IMR-90 (cell line): Measurements from ENCODE around the gene GFM1. TPM values are rescaled to one million over a fixed set of nuclear protein-coding genes. Genes with fewer than 3 reads are reported as not detected.

ENCODE experiments used
- ATAC-seq: fragments of 200-7000 bp; cut with Tn5 transposase; 2 replicates; pipeline ENCODE4 v1.9.1; 2020; ENCODE audit warnings: low read depth, mild to moderate bottlenecking, moderate library complexity
- BruUV-seq: library from RNA; stranded (reverse); fragments of 400-500 nt; replicated peaks from 2 replicates; lab custom pipeline; 2021; lab: Mats Ljungman, UMichigan
- CTCF ChIA-PET: fragments of 300-600 bp; formaldehyde crosslinking; extraction: SDS; loops from one replicate; lab custom pipeline; 2021; ENCODE audit warnings: antibody characterized with exemption; lab: Yijun Ruan, JAX
- POLR2A ChIA-PET: fragments of 300-600 bp; sonication (Branson Sonifier 250); formaldehyde crosslinking; loops from one replicate; lab custom pipeline; 2022; ENCODE audit warnings: antibody characterized with exemption; ENCODE audit not compliant: unreplicated experiment; lab: Charles Lee
- DNase-seq: peaks from one replicate; pipeline ENCODE4 v3.0.0; 2013
- H2AFZ ChIP-seq: replicated peaks from 2 replicates; pipeline ENCODE3; 2013; ENCODE audit warnings: low read length, mild to moderate bottlenecking; ENCODE audit not compliant: poor library complexity
- H2AK5ac ChIP-seq: 2 replicates; pipeline ENCODE4 v1.6.1; 2013; ENCODE audit warnings: low read depth, low read length, inconsistent platforms
- H2AK9ac ChIP-seq: replicated peaks from 2 replicates; pipeline ENCODE3; 2013; ENCODE audit warnings: mild to moderate bottlenecking, low read depth, low read length, moderate library complexity; ENCODE audit not compliant: poor library complexity
- H2BK120ac ChIP-seq: 2 replicates; pipeline ENCODE4 v1.6.1; 2013; ENCODE audit warnings: low read depth, low read length, inconsistent platforms
- H2BK15ac ChIP-seq: 3 replicates; pipeline ENCODE4 v1.6.1; 2013; ENCODE audit warnings: low read depth, low read length, inconsistent platforms
- H2BK20ac ChIP-seq: 2 replicates; pipeline ENCODE4 v1.6.1; 2013; ENCODE audit warnings: low read depth, mild to moderate bottlenecking, inconsistent platforms, low read length, moderate library complexity
- H2BK5ac ChIP-seq: 2 replicates; pipeline ENCODE4 v1.6.1; 2013; ENCODE audit warnings: mild to moderate bottlenecking, low read depth, low read length, inconsistent platforms; ENCODE audit not compliant: poor library complexity, severe bottlenecking
- H3K14ac ChIP-seq: replicated peaks from 2 replicates; pipeline ENCODE4 v1.6.1; 2013; ENCODE audit warnings: low read depth, low read length, inconsistent platforms
- H3K18ac ChIP-seq: 2 replicates; pipeline ENCODE4 v1.6.1; 2013; ENCODE audit warnings: low read depth, low read length, control low read depth
- H3K23ac ChIP-seq: 2 replicates; pipeline ENCODE4 v1.6.1; 2013; ENCODE audit warnings: low read depth, low read length, inconsistent platforms
- H3K27ac ChIP-seq: 2 replicates; pipeline ENCODE4 v1.5.1; 2013; ENCODE audit warnings: mild to moderate bottlenecking, control low read depth, low read length; ENCODE audit not compliant: insufficient read depth
- H3K27me3 ChIP-seq: 2 replicates; pipeline ENCODE4 v1.6.1; 2013; ENCODE audit warnings: low read length; ENCODE audit not compliant: control insufficient read depth, insufficient read depth
- H3K36me3 ChIP-seq: 2 replicates; pipeline ENCODE4 v1.6.1; 2013; ENCODE audit warnings: low read length, mixed read lengths; ENCODE audit not compliant: control insufficient read depth, insufficient read depth
- H3K4ac ChIP-seq: 2 replicates; pipeline ENCODE4 v1.6.1; 2013; ENCODE audit warnings: low read depth, low read length, inconsistent platforms
- H3K4me1 ChIP-seq: 2 replicates; pipeline ENCODE4 v1.6.1; 2013; ENCODE audit warnings: low read length, mixed read lengths; ENCODE audit not compliant: control insufficient read depth, insufficient read depth
- H3K4me2 ChIP-seq: 2 replicates; pipeline ENCODE4 v1.6.1; 2013; ENCODE audit warnings: low read depth, mild to moderate bottlenecking, control low read depth, low read length, moderate library complexity
- H3K4me3 ChIP-seq: 2 replicates; pipeline ENCODE4 v1.5.1; 2013; ENCODE audit warnings: low read depth, mild to moderate bottlenecking, control low read depth, low read length, moderate library complexity; ENCODE audit not compliant: insufficient read depth
- H3K56ac ChIP-seq: 2 replicates; pipeline ENCODE4 v1.6.1; 2013; ENCODE audit warnings: low read length, inconsistent platforms; ENCODE audit not compliant: insufficient read depth; ENCODE audit errors: extremely low read depth
- H3K79me1 ChIP-seq, 2 experiments: 2 replicates each; pipeline ENCODE4 v1.6.1; 2013; ENCODE audit warnings: low read length in 2 of 2, inconsistent platforms in 1 of 2, low read depth in 1 of 2
- H3K9ac ChIP-seq: 2 replicates; pipeline ENCODE4 v1.6.1; 2013; ENCODE audit warnings: low read depth, low read length, control low read depth
- H3K9me1 ChIP-seq: 2 replicates; pipeline ENCODE4 v1.6.1; 2013; ENCODE audit warnings: low read length, inconsistent platforms; ENCODE audit not compliant: insufficient read depth
- H3K9me3 ChIP-seq: 2 replicates; pipeline ENCODE4 v1.6.1; 2013; ENCODE audit warnings: low read length; ENCODE audit not compliant: control insufficient read depth, insufficient read depth
- H4K20me1 ChIP-seq: 2 replicates; pipeline ENCODE4 v1.6.1; 2013; ENCODE audit warnings: low read length, inconsistent platforms; ENCODE audit not compliant: insufficient read depth
- H4K5ac ChIP-seq: 2 replicates; pipeline ENCODE4 v1.6.1; 2013; ENCODE audit warnings: mild to moderate bottlenecking, low read depth, low read length, control low read depth
- H4K8ac ChIP-seq, 2 experiments: 2 replicates each; pipeline ENCODE4 v1.6.1; 2013; ENCODE audit warnings: low read depth in 2 of 2, low read length in 2 of 2, control low read depth in 1 of 2, inconsistent platforms in 1 of 2
- H4K91ac ChIP-seq: 2 replicates; pipeline ENCODE4 v1.6.1; 2013; ENCODE audit warnings: low read depth, low read length, inconsistent platforms; ENCODE audit not compliant: insufficient read depth
- BHLHE40 ChIP-seq: fragments of 150-350 bp; IDR thresholded peaks from 2 replicates; pipeline ENCODE4 v1.6.1; 2016; ENCODE audit warnings: mild to moderate bottlenecking, low read depth, low read length
- CEBPB ChIP-seq: IDR thresholded peaks from 2 replicates; pipeline ENCODE4 v1.6.1; 2012; ENCODE audit warnings: low read depth, low read length, improper control_type of control experiment
- CHD1 ChIP-seq: IDR thresholded peaks from 2 replicates; pipeline ENCODE4 v1.6.1; 2012; ENCODE audit warnings: low read depth, low read length, improper control_type of control experiment
- MAZ ChIP-seq: IDR thresholded peaks from 2 replicates; pipeline ENCODE4 v1.6.1; 2012; ENCODE audit warnings: low read depth, mild to moderate bottlenecking, low read length, improper control_type of control experiment, moderate library complexity, borderline replicate concordance
- RCOR1 ChIP-seq: IDR thresholded peaks from 2 replicates; pipeline ENCODE4 v1.6.1; 2012; ENCODE audit warnings: mild to moderate bottlenecking, low read length, improper control_type of control experiment; ENCODE audit not compliant: insufficient replicate concordance
- RFX5 ChIP-seq: IDR thresholded peaks from 2 replicates; pipeline ENCODE4 v1.8.0; 2012; ENCODE audit warnings: low read depth, mild to moderate bottlenecking, low read length, moderate library complexity
- WGBS, 2 experiments: methylation state at CpG; one replicate each; pipeline versions ENCODE4 v1.1.5 to v1.1.7; 2013; ENCODE audit warnings: missing lambda C conversion rate in 2 of 2; ENCODE audit not compliant: insufficient read length in 1 of 2; ENCODE audit errors: extremely low coverage in 2 of 2; 5-methylcytosine and 5-hydroxymethylcytosine counted together
- dilution Hi-C: fragments of 300-500 bp; cut with HindIII; formaldehyde crosslinking; loops from one replicate; pipeline ENCODE4 v1.14.3; 2018; ENCODE audit warnings: low sequenced_read_pairs; ENCODE audit not compliant: unreplicated experiment
- in situ Hi-C: fragments of 300-500 bp; cut with MboI; formaldehyde crosslinking; loops from 3 replicates; pipeline ENCODE4 v1.14.3; 2019; ENCODE audit warnings: low sequenced_read_pairs, inconsistent platforms, mixed read lengths
- intact Hi-C: fragments of 100-400 bp; cut with micrococcal nuclease; formaldehyde crosslinking; loops from 2 replicates; pipeline ENCODE4 v1.10.0; 2022
- polyA plus RNA-seq, 3 experiments: library from polyadenylated mRNA; depleted of rRNA; stranded (reverse); fragments of >200 nt; gene quantifications; 2 replicates each; pipeline ENCODE4 v1.2.3, GENCODE V29; 2012; ENCODE audit warnings: low replicate concordance in 1 of 3
- total RNA-seq: library from RNA; depleted of rRNA; stranded (reverse); fragments of >200 nt; gene quantifications from 2 replicates; pipeline ENCODE4 v1.2.3, GENCODE V29; 2012
- TF ChIP-seq, protein P1 (sequence below): fragments of 150-350 bp; IDR thresholded peaks from 2 replicates; pipeline ENCODE4 v1.6.1; 2016; ENCODE audit warnings: low read depth, mild to moderate bottlenecking, low read length, moderate library complexity, borderline replicate concordance

The GFM1 gene
- total and polyA plus RNA-seq, 2 of the 4 experiments (the other 2 are of a cell fraction), result 12.4 to 36.0 TPM

DNA sequence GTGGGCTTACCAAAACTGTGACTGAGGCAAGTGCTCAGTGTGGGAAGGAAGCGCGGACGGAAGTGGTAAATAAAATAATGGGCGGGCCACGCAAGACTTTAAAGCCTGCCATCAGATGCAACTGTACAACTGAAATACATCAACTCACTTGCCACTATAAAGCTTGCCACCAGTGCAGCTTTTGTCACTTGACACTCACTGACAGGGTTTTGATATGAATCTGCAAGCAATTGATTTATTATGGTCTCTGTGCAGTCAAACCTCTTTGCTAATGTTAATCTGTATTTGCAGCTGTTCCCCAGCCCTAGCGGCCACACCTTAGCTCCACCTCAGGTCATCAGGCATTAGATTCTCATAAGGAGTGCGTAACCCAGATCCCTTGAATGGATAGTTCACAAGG lies 2.3 kb upstream of the GFM1 start:
- intact Hi-C loops, result loop anchor here (5.0 to 10.0 kb wide), 4 partner anchors 70 to 1025 kb away; partner anchors contain the start of genes MLF1 and SHOX2
- no peak overlapping the region for H4K8ac ChIP-seq

More for the DNA sequence above, 2.3 kb upstream of the GFM1 start:
- Histone ChIP-seq H2BK5ac (no peak overlapping the region), H3K4me2 (no peak overlapping the region), H2BK15ac (no peak overlapping the region), H3K9me1 (no peaks in the 10 kb centered on the region), H3K4me1 (no peaks in the 10 kb centered on the region), H2AK5ac (no peak overlapping the region), H3K18ac (no peak overlapping the region), H3K27ac (no peak overlapping the region), H4K5ac (no peak overlapping the region), H2BK120ac (no peak overlapping the region), H2BK20ac (no peak overlapping the region), H3K23ac (no peak overlapping the region), H3K56ac (no peak overlapping the region), H3K36me3 (peaks cover 4% of the 10 kb centered on the region), H3K14ac (no peak overlapping the region), H4K91ac (no peak overlapping the region), H3K27me3 (no peaks in the 10 kb centered on the region), H3K4me3 (no peak overlapping the region), H3K79me1 (peaks cover 8 to 20% of the 10 kb centered on the region in 2 experiments; a peak in 3 of 4 replicates), H2AK9ac (no peak overlapping the region), H3K9ac (no peak overlapping the region), H3K4ac (no peak overlapping the region), H4K20me1 (no peaks in the 10 kb centered on the region), H3K9me3 (no peaks in the 10 kb centered on the region), H2AFZ (no peak overlapping the region)
- no CpG with 5 or more reads among the region's 7 CpGs for WGBS, 2 experiments
- TF ChIP-seq CEBPB (no peak), RFX5 (no peak), MAZ (no peak), BHLHE40 (no peak), CHD1 (no peak), RCOR1 (no peak)
- TF ChIP-seq, protein P1, sequence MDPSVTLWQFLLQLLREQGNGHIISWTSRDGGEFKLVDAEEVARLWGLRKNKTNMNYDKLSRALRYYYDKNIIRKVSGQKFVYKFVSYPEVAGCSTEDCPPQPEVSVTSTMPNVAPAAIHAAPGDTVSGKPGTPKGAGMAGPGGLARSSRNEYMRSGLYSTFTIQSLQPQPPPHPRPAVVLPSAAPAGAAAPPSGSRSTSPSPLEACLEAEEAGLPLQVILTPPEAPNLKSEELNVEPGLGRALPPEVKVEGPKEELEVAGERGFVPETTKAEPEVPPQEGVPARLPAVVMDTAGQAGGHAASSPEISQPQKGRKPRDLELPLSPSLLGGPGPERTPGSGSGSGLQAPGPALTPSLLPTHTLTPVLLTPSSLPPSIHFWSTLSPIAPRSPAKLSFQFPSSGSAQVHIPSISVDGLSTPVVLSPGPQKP, result no peak
- BruUV-seq, result no TSS peak
- DNase-seq (no peak), ATAC-seq (no peak)
- ChIA-PET CTCF (no interaction called here), POLR2A (no interaction called here)
- dilution Hi-C loops (no loop called here), in situ Hi-C loops (loop anchor here (25.0 kb wide), 1 partner anchor 620 kb away; no protein-coding TSS in a partner anchor)
